ENCODE data around the gene PLEKHG4B.
"Not testable (repeated sequence)": the region's sequence is repeated elsewhere in the genome, so short reads cannot be mapped to it uniquely, and the experiment has no call there.

Gene PLEKHG4B

GRCh38 chr5:94113-94892, 2.3 kb downstream of the PLEKHG4B start:
- no peak for DNase-seq

- DNase-seq: no peak
Observed at GRCh38 chr5:95241-95980, 3.4 kb downstream of the PLEKHG4B start.

- no peak for DNase-seq
Observed at GRCh38 chr5:96976-97660, 5.2 kb downstream of the PLEKHG4B start.

- DNase-seq: peak; percentile 78
Observed at GRCh38 chr5:99815-100214, 7.8 kb downstream of the PLEKHG4B start.

- no peak for DNase-seq
Observed at GRCh38 chr5:102411-103043, 10.6 kb downstream of the PLEKHG4B start.

- DNase-seq: not testable (repeated sequence)
Observed at GRCh38 chr5:104106-104505, 12.1 kb downstream of the PLEKHG4B start.

GRCh38 chr5:104778-105296, 12.9 kb downstream of the PLEKHG4B start:
- DNase-seq: no peak

GRCh38 chr5:105504-106070, 13.6 kb downstream of the PLEKHG4B start:
- DNase-seq: no peak

- DNase-seq: no peak
Observed at GRCh38 chr5:106587-106986, 14.6 kb downstream of the PLEKHG4B start.

- no peak for DNase-seq
Observed at GRCh38 chr5:107526-107925, 15.6 kb downstream of the PLEKHG4B start.

- no peak for DNase-seq
Observed at GRCh38 chr5:109826-110225, 17.9 kb downstream of the PLEKHG4B start.

GRCh38 chr5:110270-110888, 18.4 kb downstream of the PLEKHG4B start:
- no peak for DNase-seq

GRCh38 chr5:111171-111570, 19.2 kb downstream of the PLEKHG4B start:
- no peak for DNase-seq

- DNase-seq: no peak
Observed at GRCh38 chr5:119486-120097, 27.6 kb downstream of the PLEKHG4B start.

- DNase-seq: no peak
Observed at GRCh38 chr5:121432-121831, 29.5 kb downstream of the PLEKHG4B start.

- DNase-seq: no peak
Observed at GRCh38 chr5:125815-126214, 33.8 kb downstream of the PLEKHG4B start.

GRCh38 chr5:126806-127205, 34.8 kb downstream of the PLEKHG4B start:
- no peak for DNase-seq

GRCh38 chr5:127886-128285, 35.9 kb downstream of the PLEKHG4B start:
- DNase-seq: no peak

GRCh38 chr5:128446-128845, 36.5 kb downstream of the PLEKHG4B start:
- DNase-seq: no peak

GRCh38 chr5:129148-129547, 37.2 kb downstream of the PLEKHG4B start:
- no peak for DNase-seq

GRCh38 chr5:129820-130219, 37.9 kb downstream of the PLEKHG4B start:
- DNase-seq: no peak
